ENCODE data around the gene AUP1.
A peak's percentile ranks its signal among the peaks of the same experiment; 100 is the strongest.

Gene AUP1

DNA sequence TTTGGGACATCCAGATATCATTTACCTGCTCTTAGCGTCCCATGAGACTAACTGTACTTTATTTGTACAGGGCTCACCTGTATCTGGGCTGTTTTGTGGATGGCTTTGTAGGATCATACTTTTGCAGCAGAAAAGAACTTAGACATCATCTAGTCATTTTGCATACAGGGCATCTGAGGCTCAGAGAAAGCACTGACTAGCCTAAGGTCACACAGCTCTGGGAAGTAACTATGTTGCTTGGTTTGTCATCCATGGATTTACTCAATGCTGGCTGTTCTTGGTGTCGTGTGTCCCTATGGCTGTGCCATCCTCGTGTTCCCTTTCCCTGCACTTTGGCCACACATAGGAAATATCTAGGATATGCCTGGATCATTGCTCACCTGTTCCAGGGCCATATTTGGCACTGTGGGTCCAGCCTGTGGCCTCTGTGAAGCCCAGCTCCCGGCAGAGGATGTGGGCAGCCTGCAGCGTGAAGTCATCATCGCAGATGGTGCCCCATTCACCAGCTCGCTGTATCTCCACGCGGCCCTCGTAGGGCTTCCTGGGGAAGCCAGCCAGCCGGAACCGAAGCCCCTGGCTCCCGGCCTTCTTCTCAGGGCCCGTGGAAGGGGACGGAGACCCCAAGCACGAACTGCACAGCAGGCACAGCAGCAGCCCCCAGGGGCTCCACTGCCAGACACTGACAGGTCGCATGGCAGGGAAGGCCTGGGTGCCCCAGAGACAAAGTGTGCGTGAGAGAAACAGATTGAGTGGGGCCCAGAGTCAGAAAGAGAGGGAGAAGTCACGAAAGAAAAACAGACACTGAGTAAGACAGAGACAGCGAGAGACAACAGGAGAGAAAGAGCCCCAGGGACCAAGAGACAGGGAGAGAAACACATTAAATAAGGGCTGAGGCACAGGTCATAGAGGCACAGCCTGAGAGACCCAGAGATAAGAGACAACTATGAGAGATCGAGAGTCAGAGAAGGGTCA, 22.7 kb upstream of the AUP1 start:
- no peak for DNase-seq (ENCODE audit: insufficient read length, low spot score)
- TF ChIP-seq POLR2A (IDR thresholded peaks at IDR 0.05; ENCODE audit: low read depth, low read length): no peak
- FAIRE-seq: no peak

DNA sequence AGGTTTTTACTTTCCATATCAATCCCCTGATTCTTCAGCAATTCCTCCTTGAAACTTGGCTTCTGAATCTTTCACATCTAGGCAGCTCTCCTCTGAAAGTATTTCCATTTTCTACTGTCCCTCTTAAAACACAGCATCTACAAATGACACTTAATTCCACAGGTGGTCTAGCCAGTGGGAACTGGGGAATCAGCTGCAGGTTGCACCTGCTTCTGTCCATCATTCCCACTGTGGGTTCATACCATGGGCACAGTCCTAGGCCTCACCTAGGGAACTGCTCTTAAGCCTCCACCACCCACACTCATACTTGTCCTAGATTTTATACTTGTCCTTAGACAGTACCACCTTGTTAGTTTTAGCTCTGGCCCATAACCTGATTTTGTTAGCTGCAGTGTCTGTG, 22.0 kb upstream of the AUP1 start:
- FAIRE-seq (no peak), DNase-seq (ENCODE audit: insufficient read length, low spot score) (no peak)
- TF ChIP-seq POLR2A (IDR thresholded peaks at IDR 0.05; ENCODE audit: low read depth, low read length): no peak

- FAIRE-seq: no peak
- DNase-seq (ENCODE audit: insufficient read length, low spot score): no peak
- no peak for TF ChIP-seq POLR2A (IDR thresholded peaks at IDR 0.05; ENCODE audit: low read depth, low read length)
Observed at GRCh38 chr2:74550231-74550630, 20.7 kb upstream of the AUP1 start.

- DNase-seq (ENCODE audit: insufficient read length, low spot score): peak; percentile 75
- no peak for FAIRE-seq
- peak; percentile 54 for TF ChIP-seq POLR2A (IDR thresholded peaks at IDR 0.05; ENCODE audit: low read depth, low read length)
Observed at GRCh38 chr2:74548900-74549826, 19.7 kb upstream of the AUP1 start.

- TF ChIP-seq POLR2A (IDR thresholded peaks at IDR 0.05; ENCODE audit: low read depth, low read length): no peak
- no peak for FAIRE-seq
- DNase-seq (ENCODE audit: insufficient read length, low spot score): peak; percentile 63
Observed at GRCh38 chr2:74548285-74548899, 18.9 kb upstream of the AUP1 start.

- TF ChIP-seq POLR2A (IDR thresholded peaks at IDR 0.05; ENCODE audit: low read depth, low read length): no peak
- FAIRE-seq: no peak
- DNase-seq (ENCODE audit: insufficient read length, low spot score): no peak
Observed at GRCh38 chr2:74546004-74546403, 16.5 kb upstream of the AUP1 start.

GRCh38 chr2:74544634-74545033, 15.1 kb upstream of the AUP1 start:
- TF ChIP-seq POLR2A (IDR thresholded peaks at IDR 0.05; ENCODE audit: low read depth, low read length): no peak
- FAIRE-seq: no peak
- DNase-seq (ENCODE audit: insufficient read length, low spot score): no peak

- TF ChIP-seq POLR2A (IDR thresholded peaks at IDR 0.05; ENCODE audit: low read depth, low read length): no peak
- DNase-seq (ENCODE audit: insufficient read length, low spot score) (no peak), FAIRE-seq (no peak)
Observed at GRCh38 chr2:74542978-74543377, 13.5 kb upstream of the AUP1 start.

- no peak for TF ChIP-seq POLR2A (IDR thresholded peaks at IDR 0.05; ENCODE audit: low read depth, low read length)
- DNase-seq (ENCODE audit: insufficient read length, low spot score) (no peak), FAIRE-seq (no peak)
Observed at GRCh38 chr2:74540291-74540690, 10.8 kb upstream of the AUP1 start.

DNA sequence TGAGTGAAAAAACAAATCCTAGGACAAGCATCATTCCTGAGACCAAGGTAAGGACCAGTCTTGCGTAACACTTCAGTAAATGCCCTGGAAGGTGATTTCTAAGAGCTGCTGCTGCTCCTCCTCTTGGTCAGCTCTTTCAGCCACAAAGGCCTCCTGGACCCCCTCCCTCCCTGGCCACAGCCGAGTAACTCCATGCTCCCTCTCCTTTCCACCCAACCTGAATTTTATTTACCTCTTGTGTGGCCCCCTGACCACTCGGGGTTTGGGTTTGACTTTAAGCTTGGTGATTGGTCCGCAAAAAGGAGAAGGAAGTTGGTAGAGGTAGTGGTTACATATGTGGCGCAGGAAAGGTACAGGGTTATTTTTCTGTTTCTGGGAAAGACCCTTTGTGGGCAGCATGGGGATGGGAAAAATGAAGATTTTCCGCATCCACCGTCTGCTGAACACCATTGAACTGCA, 9.4 kb upstream of the AUP1 start:
- FAIRE-seq (no peak), DNase-seq (ENCODE audit: insufficient read length, low spot score) (no peak)

DNA sequence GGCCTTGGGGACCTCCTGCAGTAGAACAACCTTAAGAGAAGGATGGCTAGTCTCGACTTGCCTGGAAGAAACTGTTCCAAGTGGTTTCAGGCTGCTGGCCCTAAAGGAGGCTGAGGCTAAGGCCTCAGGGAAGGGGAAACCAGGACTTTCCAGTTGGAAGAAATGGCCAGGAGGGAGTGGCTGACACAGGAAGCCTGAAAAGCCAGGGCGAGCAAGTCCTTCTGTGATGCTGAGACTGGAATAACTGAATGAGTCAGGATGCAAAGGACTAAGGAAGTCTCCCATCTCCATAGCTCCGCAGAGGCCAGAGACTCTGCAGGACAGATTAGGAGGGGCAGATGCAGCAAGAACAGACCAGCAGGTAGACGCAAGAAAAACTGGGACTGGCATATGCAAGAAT, 7.6 kb upstream of the AUP1 start:
- FAIRE-seq: no peak
- TF ChIP-seq POLR2A (IDR thresholded peaks at IDR 0.05; ENCODE audit: low read depth, low read length): no peak
- no peak for DNase-seq (ENCODE audit: insufficient read length, low spot score)

More for the DNA sequence above, 9.4 kb upstream of the AUP1 start:
- no peak for TF ChIP-seq POLR2A (IDR thresholded peaks at IDR 0.05; ENCODE audit: low read depth, low read length)

DNA sequence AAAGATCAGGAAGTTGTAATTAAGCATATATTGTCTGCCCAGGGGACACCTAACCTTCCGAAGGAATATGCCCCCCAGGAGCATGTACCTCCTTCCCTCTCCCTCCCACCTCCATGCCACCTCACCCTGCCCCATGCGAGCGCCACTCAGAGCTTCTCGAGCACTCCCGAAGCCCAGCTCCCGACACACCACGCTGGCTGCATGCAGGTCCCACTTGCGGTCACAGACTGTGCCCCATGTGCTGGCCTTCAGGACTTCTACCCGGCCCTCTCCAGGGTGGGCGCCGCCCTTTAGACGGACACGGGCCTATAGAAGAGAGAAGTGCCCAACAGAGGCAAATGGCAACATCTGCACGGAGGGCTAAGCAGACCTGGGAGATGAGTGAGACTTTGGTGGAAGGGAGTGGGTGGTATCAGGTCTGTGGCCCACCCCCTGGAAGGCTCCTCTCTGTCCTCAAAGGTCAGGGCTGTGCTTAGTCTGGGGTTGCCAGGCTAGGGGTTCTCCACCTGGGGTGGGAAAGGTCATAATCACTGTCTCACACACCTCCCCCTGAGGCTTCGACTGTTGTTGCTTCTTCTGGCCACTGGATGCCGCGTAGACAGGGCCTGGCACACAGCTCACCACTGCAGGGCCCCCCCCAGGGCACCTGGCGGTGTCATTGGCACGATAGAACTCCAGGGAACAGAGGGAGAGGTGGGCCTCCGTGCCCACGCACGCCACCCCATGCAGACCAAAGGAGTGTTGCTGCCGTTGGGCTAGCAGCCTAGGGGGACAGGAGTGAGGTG, 6.9 kb upstream of the AUP1 start:
- FAIRE-seq: no peak
- TF ChIP-seq POLR2A (IDR thresholded peaks at IDR 0.05; ENCODE audit: low read depth, low read length): no peak
- no peak for DNase-seq (ENCODE audit: insufficient read length, low spot score)

DNA sequence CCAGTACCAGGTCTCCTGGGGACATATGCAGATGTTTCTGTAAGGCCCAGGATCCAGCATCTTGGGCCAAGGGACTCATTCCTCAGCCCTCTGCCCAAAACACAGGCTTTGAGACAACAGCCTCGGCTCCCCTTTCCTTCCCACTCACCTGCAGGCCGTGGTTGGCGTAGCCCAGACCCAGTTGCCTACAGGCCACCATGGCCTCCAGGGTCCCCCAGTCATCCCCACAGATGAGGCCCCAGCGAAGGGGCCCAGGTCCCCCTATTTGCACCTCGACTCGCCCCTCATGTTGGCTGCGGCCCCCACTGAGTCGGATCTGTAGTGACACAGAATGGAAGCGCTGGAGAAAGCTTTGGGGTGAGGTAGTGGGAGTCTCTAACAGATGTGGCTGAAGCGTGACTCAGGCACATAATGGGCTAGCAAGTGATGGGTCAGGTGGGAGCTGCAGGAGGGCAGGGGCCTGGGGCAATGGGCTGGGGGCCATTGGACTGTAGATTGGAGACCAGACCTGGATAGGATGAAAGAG, 6.0 kb upstream of the AUP1 start:
- no peak for DNase-seq (ENCODE audit: insufficient read length, low spot score)
- FAIRE-seq: no peak
- TF ChIP-seq POLR2A (IDR thresholded peaks at IDR 0.05; ENCODE audit: low read depth, low read length): no peak
